GM18873 (cell line): Measurements from ENCODE around the gene SARNP.
"Not testable (repeated sequence)": the region's sequence is repeated elsewhere in the genome, so short reads cannot be mapped to it uniquely, and the experiment has no call there.

Source experiments
- ATAC-seq: cut with Tn5 transposase; IDR thresholded peaks from one replicate; pipeline ENCODE4 v1.9.1; 2021; ENCODE audit warnings: mild to moderate bottlenecking, moderate library complexity, moderate number of reproducible peaks; ENCODE audit not compliant: unreplicated experiment, low FRiP score

The SARNP gene, protein sequence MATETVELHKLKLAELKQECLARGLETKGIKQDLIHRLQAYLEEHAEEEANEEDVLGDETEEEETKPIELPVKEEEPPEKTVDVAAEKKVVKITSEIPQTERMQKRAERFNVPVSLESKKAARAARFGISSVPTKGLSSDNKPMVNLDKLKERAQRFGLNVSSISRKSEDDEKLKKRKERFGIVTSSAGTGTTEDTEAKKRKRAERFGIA

DNA sequence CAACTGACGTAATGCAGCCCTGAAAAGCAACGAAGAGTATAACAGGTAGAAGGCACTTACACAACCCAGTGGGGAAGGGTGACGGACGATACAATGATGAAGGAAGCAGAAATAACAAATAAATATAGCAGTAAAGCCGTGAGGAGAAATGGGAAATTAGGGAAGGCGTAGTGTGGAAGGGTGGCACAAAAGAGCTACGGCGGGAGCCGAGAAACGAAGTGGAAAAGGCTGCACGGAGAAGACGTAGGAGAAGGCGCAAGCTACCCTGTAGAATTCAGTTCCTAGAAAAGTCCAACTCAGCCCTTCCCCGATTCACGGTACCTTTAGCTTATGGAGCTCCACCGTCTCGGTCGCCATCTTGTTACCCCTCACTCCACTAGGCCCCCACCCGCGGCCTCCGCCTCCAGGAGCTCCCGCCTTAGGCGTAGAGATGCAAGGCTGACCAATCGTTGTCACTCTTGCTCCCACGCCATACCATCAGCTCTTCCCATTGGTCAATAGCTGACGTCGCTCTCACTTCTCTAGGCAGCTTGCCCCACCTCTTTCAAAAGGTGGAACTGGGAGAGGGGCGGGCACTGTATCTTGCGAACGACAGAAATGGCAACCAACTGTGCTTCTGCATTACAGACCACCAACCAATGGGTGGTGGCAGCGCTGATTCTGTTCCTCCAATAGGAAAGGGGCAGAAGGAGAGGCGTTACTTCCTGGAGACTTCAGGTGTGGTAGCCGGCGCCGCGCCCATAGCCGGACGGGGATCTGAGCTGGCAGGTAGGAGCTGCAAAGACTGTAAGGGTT is at the start of gene SARNP, which contains the start of gene ORMDL2:
Gene SARNP, minus strand, starts transcription at position 380 of the 795 bp plus-strand sequence. Its CDS starts 23 bp downstream, at position 357.
Gene ORMDL2, plus strand, starts transcription at position 697 of the 795 bp plus-strand sequence. CDS start 959 bp downstream, outside the sequence.
- ATAC-seq = peak; percentile 97

DNA sequence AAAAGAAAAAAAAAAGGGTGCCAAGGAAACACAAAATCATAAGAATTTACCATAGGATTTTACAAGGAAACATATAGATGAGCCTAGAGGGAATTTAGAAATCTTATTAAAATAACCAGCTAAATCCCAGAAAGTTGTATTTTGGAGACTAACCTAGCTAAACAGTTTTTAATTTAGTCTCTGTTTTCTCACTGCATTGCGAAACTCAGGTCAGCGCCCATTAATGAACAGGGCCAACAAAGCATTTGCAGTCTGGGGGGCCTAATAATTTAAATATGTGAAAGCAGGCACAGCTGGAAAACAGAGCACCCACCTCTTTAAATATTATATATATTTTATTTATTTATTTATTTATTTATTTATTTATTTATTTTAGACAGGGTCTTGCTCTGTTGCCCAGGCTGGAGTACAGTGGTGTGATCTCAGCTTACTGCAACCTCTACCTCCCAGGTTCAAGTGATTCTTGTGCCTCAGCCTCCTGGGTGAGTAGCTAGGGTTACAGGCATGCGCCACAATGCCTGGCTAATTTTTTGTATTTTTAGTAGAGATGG is 49.0 kb upstream of the SARNP start:
- ATAC-seq = not testable (repeated sequence)

DNA sequence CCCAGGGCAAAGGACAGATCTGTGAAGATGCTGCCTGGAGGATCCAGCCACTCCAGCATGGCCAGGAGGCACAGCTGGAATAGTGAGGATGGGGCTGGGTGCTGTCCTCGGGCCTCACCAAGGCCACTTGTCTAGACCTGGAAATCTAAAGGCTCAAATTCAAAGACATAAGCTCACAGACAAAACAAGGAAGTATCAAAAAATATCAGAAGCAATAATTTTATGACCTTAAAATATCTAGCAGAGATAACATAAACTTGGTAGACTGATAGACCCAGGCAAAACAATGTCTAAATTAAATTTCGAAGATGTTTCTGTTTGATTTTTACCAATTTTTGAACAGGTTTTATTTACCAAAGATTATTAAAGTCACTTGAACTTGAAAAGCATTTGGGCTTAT is 47.8 kb upstream of the SARNP start:
- no peak for ATAC-seq

DNA sequence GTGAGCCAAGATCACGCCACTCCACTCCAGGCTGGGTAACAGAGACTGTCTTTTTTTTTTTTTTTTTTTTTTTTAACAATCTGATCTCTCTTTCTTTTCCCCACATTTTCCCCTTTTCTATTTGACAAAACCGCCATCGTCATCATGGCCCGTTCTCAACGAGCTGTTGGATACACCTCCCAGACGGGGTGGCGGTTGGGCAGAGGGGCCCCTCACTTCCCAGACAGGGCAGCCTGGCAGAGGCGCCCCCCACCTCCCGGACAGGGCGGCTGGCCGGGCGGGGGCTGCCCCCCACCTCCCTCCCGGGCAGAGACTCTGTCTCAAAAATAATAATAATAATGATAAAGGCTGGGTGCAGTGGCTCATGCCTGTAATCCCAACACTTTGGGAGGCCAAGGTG is 45.4 kb upstream of the SARNP start:
- not testable (repeated sequence) for ATAC-seq

DNA sequence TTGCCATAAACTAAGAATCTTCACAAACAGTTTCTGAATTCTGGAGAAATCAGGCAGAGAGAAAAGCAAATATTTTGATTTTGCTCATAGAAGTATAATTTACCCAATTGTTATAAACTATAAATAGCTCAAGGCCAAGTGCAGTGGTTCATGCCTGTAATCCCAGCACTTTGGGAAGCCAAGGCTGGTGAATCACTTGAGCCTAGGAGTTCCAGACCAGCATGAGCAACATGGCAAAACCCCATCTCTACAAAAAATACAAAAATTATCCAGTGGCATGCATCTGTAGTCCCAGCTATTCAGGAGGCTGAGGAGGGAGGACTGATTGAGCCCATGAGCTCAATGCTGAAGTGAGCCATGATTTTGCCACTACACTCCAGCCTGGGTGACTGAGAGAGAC is 44.8 kb upstream of the SARNP start:
- no peak for ATAC-seq

DNA sequence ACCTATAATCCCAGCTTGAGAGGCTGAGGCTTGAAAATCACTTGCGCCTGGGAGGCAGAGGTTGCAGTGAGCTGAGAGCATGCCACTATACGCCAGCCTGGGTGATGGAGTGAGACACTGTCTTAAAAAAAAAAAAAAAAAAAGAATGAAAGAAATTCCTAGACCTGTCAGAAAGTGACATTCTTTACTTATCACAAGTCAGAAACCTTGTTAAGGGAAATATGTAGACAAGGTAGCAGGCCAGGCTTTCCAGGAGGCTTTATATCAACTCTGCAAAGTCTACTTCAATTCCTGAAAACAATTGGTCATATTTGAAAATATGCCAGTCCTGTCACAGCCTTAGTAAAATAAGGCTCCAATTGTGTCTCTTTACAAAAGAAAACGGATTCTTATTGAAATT is 44.3 kb upstream of the SARNP start:
- ATAC-seq = no peak

DNA sequence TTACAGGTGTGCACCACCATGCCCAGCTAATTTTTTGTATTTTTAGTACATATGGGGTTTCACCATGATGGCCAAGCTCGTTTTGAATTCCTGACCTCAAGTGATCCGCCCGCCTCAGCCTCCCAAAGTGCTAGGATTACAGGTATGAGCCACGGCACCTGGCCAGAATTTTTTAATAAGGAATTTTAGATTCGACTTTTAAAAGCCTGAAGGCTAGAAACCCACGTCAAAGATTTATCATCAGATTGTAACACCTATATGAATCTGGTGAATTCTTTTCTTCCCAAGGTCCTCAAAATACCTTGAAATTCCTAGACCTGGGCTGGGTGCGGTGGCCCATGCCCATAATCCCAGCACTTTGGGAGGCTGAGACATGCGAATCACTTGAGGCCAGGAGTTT is 43.9 kb upstream of the SARNP start:
- no peak for ATAC-seq

DNA sequence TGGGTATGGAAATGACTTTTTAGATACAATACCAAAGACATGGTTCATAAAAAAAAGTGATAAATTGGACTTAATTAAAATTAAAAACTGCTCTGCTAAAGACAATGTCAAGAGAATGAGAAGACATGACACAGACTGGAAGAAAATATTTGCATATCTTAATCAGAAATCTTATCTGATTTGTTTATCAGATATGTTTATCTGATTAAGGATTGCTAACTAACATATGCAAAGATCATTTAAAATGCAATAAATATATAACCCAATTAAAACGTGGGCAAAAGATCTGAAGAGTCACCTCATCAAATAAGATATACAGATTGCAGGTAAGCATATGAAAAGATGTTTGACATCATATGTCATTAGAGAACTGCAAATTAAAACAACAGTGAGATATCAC is 35.2 kb upstream of the SARNP start:
- no peak for ATAC-seq

DNA sequence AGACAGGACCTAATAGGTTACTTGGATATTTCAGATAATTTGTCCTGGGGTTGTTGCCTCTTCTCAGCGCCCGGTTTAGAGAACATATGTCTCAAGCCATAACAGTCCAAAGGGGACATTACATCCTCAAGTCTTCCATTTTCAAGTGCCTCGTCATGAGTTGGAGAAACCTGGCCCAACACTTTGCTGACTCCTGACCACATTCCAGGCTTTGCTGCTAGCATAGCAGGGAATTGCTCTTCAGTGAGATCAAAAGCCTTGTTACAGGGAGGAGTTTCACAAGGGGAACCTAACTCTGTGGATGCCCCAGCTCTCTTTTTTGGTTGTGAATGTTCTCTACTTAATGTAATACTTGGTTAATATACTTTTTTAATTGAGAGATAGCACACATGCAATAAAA is 33.4 kb upstream of the SARNP start:
- ATAC-seq = no peak

DNA sequence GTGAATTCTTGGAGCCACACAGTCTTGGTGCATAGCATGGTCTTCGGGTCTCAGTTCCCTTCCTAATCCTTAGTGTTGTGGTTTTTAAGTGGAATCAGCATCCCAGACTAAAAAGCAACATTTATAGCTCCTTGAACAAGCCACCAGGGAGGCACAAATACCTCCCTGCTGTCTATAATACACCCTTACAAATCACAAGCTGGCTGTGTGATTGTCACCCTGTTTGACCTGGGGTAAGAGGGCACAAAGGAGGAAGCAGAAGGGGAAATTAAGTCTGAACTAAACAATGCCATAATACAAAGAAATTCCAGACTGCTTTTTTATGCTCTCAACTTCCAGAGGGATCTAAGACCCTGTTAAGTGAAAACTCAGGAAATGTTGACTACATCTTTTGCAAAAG is 32.9 kb upstream of the SARNP start:
- ATAC-seq = no peak

DNA sequence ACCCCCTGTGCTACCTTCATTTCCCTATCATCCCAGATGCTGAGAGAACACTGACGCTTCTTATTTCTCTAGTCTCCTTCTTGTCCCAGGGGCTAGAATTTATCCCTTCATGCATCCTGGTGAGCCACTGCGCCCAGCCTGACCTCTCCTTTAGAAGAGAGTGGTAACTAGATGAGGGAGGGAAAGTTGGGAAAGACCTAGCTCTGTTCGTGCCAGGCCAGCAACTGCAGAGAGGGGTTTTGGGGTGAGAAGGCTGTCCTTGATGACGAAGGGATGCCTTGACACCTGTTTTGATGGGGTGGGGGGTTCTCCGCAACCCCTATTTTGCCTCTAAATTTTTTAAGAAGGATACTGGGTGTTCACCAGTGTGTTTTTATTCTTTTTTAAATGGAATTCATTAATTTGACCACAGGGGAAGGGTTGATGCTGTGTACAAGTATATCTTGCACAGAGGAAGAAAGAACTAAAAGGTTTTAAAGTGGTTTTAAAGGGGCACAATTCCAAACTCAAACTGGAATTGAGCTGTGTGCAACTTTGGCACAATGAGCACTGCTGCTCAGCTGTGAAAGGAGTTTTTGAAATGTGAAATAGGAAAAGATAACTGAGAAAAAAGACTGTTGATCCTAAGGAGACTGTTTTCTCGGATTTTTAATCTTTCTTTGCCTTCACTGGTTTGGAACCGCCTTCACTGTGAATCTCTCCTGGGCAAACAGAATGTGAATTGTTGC is 32.3 kb upstream of the SARNP start:
- no peak for ATAC-seq

DNA sequence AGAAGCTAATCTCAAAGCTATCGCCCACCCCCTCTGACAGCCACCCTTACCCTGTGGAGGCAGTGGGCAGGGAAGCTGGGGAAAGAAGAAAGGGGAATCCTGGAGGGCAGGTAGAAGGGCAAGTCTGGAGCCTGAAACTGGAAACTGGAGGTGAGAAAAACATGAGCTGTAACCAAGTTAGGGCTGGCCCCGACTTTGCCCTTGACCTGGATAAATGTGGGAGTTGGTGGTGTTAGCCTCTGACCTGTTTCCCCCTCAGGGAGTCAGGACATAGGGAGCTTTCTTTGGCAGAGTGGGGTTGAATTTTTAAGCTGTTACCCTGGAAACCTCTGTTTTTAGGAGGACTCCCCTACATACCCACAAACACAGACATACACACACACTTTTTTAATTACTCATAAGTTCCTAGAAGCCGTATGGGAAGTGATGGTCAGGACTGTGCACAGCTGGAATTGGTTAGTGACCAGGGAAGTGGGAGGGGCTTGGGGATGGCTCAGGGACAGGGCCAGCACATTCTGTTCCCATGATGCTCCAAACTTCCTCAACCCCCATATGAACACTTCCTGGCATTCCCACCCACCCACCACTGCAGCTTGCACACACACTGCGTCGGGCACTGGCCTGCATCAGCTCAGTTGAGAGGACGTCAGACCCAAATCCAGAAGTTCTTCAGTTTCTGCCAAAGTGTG is 30.2 kb upstream of the SARNP start:
- ATAC-seq = no peak

DNA sequence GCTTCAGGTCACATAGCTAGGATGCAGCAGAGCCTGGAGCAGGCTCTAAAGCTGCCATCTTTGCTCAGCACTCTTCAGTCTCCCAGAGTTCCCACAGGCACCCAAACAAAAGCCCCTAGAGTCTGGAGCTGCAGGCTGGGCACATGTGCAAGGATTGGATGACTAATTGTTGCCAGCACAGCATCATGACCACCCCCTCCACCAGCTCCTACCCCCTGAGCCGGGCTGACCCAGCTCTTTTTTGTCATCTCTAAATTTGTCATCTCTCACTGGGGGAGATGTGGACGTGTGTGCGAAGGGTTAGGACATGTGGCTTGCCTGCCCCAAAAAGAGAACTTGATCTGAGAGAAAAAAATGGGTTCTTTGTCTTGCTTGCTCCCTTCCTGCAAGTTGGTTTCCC is 29.5 kb upstream of the SARNP start:
- ATAC-seq = no peak

DNA sequence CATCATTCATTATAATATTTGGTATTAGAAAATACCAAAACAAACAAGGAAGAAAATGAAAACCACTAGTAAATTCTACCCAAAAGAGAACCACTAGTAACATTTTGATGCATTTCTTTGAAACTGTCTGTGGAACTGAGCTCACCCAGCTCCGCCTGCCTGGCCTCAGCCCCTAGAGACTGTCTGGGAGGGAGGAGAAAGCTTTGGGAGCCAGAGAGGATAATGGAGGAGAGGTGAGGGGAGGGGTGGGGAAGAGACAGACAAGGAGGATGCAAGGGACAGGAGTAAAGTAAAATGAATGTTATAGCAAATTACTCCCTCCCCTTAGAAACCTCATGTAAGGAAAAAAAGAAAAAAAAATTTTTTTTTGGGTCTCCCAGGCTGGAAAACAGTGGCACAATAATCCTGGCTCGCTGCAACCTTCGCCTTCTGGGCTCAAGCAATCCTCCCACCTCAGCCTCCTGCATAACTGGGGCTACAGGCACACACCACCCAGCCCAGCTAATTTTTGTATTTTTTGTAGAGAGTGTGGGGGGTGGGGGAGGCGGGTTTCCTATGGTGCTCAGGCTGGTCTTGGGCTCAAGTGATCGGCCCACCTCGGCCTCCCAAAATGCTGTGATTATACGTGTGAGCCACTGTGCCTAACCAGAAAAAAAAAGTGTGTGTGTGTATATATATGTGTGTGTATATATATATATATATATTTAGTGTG is 28.4 kb upstream of the SARNP start:
- no peak for ATAC-seq

DNA sequence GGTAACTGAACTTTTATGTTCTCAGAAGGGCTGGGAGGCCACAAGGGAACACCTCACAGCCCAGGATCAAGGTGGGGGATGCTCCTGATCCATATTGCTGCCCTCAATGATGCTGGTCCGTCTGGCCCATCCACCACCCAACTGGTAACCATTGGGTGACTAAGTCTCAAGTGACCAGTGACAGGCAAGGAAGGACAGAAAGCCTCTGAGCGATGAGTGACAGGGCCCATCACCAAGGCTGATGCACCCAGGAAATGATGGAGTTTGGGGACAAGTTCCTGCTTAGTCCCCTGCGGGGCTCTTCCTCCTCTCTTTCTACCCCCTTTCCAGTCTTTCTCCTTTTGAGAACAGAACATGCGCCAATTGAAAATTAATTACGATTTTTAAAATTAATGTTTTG is 27.8 kb upstream of the SARNP start:
- ATAC-seq = no peak

DNA sequence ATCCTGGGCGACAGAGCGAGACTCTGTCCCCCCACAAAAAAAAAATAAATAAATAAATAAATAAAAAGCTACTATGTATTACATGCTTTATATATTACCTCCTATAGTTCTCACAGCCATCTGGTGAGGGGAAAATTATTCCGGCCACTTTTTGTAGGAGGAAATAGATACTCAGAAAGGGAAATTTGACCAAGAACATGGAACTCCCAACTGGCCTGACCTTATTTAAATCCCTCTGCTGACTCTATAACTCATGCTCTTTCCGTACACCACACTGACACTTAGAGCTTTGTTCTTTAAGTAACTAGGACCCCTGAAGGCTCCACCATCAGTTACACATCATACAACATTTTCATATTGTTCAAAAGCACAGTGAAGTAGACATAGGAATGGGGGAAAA is 27.4 kb upstream of the SARNP start:
- no peak for ATAC-seq

DNA sequence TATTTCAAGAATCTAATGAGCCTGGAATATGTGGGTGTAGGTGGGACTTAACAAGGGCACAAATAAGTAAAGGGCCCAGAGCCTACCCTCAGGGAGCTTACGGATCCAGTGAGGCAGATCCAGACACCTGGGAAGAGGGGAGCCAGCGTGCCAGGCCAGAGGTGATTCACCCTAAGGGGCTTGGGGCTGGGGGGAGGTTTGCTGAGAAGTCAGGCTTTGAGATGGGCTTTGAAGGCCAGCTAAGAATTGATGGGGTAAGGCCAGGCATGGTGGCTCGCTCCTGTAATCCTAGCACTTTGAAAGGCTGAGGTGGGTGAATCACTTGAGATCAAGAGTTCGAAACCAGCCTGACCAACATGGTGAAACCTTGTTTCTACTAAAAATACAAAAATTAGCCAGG is 25.9 kb upstream of the SARNP start:
- no peak for ATAC-seq

DNA sequence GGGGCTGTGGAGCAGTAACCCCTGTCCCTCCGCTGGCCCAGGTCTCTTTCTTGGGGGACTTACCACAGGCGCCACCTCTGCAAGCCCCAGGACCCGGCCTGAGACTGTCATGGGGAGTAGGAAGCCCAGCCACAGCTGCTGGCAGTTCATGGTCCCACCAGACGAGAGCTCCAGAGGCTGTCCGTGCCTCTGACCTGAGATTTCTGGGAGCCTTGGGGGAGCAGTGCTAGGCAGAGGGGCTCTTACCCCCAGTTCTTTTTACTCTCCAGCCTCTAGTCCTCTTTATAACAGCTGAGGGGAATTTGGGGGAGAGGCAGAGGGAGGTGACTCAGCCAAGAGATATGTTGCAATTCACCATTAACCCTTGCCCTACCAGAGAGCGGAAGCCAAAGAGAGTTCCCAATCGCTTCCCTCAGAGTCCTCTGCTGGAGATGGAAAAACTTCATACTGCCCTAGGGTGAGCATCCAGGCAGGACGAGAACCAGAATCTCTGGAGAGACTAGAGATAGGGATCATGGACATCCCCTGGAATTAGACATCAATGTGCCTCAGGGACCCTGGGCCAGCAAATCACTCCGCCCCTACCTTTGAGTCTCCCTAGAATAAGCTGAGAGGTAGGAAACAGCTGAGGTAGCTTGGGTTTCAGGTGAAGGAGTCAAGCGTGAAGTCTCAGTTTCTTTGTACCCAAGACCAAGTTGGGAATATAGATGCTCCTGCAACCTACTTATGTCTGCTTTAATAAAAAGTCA is 25.3 kb upstream of the SARNP start, which contains the start of gene MMP19:
Gene MMP19, minus strand, starts transcription at position 256 of the 749 bp plus-strand sequence. Its CDS starts 106 bp downstream, at position 150.
- no peak for ATAC-seq
